Nephron progenitor cell (in vitro differentiated cells): Measurements from ENCODE around the gene PLCB4.

Source experiments
- DNase-seq: peaks from one replicate; pipeline ENCODE4 v3.0.0; 2021
- H3K27ac Mint-ChIP-seq: 2 replicates; pipeline ENCODE4 v1.8.0; 2021; ENCODE audit warnings: mild to moderate bottlenecking, moderate library complexity, mixed read lengths
- H3K27me3 Mint-ChIP-seq: 2 replicates; pipeline ENCODE4 v1.8.0; 2021; ENCODE audit warnings: mild to moderate bottlenecking, low read depth, mixed read lengths; ENCODE audit not compliant: poor library complexity
- H3K36me3 Mint-ChIP-seq: 2 replicates; pipeline ENCODE4 v1.8.0; 2021; ENCODE audit warnings: low read depth, mixed read lengths
- H3K4me1 Mint-ChIP-seq: 2 replicates; pipeline ENCODE4 v1.8.0; 2021; ENCODE audit warnings: mixed read lengths
- H3K4me3 Mint-ChIP-seq: 2 replicates; pipeline ENCODE4 v1.8.0; 2021; ENCODE audit warnings: mild to moderate bottlenecking, moderate library complexity, mixed read lengths
- H3K9me3 Mint-ChIP-seq: 2 replicates; pipeline ENCODE4 v1.8.0; 2021; ENCODE audit warnings: mild to moderate bottlenecking, moderate library complexity, mixed read lengths
- CTCF ChIP-seq: fragments of 200-600 bp; sonication (generic); IDR thresholded peaks from 2 replicates; pipeline ENCODE4 v1.5.0; 2021; ENCODE audit warnings: antibody characterized with exemption

PLCB4 gene

DNA sequence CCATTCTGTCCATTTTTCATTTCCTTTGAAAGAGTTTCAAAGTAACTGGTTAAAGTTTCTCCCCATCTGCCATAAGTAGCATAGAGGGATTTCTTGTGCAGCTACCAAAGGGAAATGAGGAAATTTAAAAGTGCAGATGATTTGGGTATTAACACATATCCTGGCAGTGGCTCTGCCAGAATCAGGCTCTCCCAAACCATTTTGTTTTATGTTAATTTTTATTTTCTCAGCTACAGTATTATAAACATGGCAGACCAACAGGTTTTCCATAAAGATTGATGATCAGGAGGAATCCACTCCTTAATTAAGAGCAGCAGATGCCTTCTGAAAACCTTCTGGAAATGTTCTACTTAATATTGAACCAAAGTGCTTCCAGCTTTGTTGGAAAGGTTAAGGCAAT, 13.9 kb downstream of the PLCB4 start:
- TF ChIP-seq CTCF = no peak
- peaks cover 41% of the 10 kb centered on the region for H3K36me3 Mint-ChIP-seq
- DNase-seq = no peak
- H3K9me3 Mint-ChIP-seq = peaks cover 26% of the 10 kb centered on the region
- peak overlapping the region; percentile 27 for H3K27ac Mint-ChIP-seq
- H3K4me1 Mint-ChIP-seq = peaks cover 44% of the 10 kb centered on the region
- no peak overlapping the region for H3K4me3 Mint-ChIP-seq
- no peaks in the 10 kb centered on the region for H3K27me3 Mint-ChIP-seq

GRCh38 chr20:9087531-9088217, 18.8 kb downstream of the PLCB4 start:
- Mint-ChIP-seq H3K36me3 (peaks cover 42% of the 10 kb centered on the region), H3K4me1 (peaks cover 56% of the 10 kb centered on the region), H3K4me3 (no peak overlapping the region), H3K27ac (peak overlapping the region; percentile 47), H3K27me3 (no peaks in the 10 kb centered on the region), H3K9me3 (peaks cover 26% of the 10 kb centered on the region)
- no peak for TF ChIP-seq CTCF
- DNase-seq = no peak

DNA sequence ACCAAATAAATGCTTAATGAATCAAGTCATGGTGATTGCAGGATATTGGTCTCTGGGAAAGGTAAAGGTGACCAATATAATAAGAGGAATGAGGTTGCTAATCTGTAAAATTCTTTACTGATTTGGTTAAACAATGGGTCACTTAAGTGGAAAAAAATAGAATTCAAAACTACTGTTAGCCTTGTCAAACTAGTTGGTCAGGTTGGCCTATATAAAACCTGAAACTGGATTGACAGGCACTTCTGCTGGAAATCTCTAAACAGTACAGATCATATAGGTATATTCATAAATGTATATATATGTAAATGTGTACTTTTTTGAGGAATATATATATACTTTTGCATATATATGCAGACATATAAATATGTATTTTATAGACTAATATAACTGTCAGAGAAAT, 19.7 kb downstream of the PLCB4 start:
- Mint-ChIP-seq H3K36me3 (peaks cover 39% of the 10 kb centered on the region), H3K27me3 (no peaks in the 10 kb centered on the region), H3K4me3 (no peak overlapping the region), H3K4me1 (peaks cover 56% of the 10 kb centered on the region), H3K27ac (no peak overlapping the region), H3K9me3 (peaks cover 26% of the 10 kb centered on the region)
- TF ChIP-seq CTCF = no peak
- no peak for DNase-seq

GRCh38 chr20:9092113-9092512, 23.2 kb downstream of the PLCB4 start:
- Mint-ChIP-seq H3K27ac (peak overlapping the region; percentile 87), H3K9me3 (peaks cover 5% of the 10 kb centered on the region), H3K4me1 (peaks cover 76% of the 10 kb centered on the region)

GRCh38 chr20:9092655-9093054, 23.8 kb downstream of the PLCB4 start:
- no peak overlapping the region for H3K4me3 Mint-ChIP-seq
- H3K9me3 Mint-ChIP-seq = no peaks in the 10 kb centered on the region
- H3K27ac Mint-ChIP-seq = peak overlapping the region; percentile 87
- H3K27me3 Mint-ChIP-seq = no peaks in the 10 kb centered on the region
- no peak for TF ChIP-seq CTCF
- DNase-seq = no peak
- peaks cover 81% of the 10 kb centered on the region for H3K4me1 Mint-ChIP-seq
- H3K36me3 Mint-ChIP-seq = peaks cover 7% of the 10 kb centered on the region

More at GRCh38 chr20:9092113-9092512, 23.2 kb downstream of the PLCB4 start:
- no peak for TF ChIP-seq CTCF
- no peak for DNase-seq
- Mint-ChIP-seq H3K4me3 (peak overlapping the region; percentile 54), H3K27me3 (no peaks in the 10 kb centered on the region), H3K36me3 (peaks cover 13% of the 10 kb centered on the region)
